Adipocyte (in vitro differentiated cells): ENCODE measurements around the gene MLH3.
A peak's percentile ranks its signal among the peaks of the same experiment; 100 is the strongest.

Experiments
- DNase-seq: peaks from one replicate; pipeline ENCODE4 v3.0.0-alpha.2; 2015; ENCODE audit warnings: low read depth
- H3K27me3 ChIP-seq: replicated peaks from 2 replicates; pipeline ENCODE4 v1.7.0; 2013; ENCODE audit warnings: mild to moderate bottlenecking, low read length, moderate library complexity; ENCODE audit not compliant: control insufficient read depth, insufficient read depth
- H3K36me3 ChIP-seq: 2 replicates; pipeline ENCODE4 v1.7.0; 2013; ENCODE audit warnings: low read length, mild to moderate bottlenecking, moderate library complexity; ENCODE audit not compliant: control insufficient read depth, insufficient read depth, severe bottlenecking
- H3K4me1 ChIP-seq: 2 replicates; pipeline ENCODE4 v1.7.0; 2013; ENCODE audit warnings: mild to moderate bottlenecking, low read length, moderate library complexity; ENCODE audit not compliant: control insufficient read depth, insufficient read depth
- H3K4me3 ChIP-seq: 2 replicates; pipeline ENCODE4 v1.7.0; 2013; ENCODE audit warnings: mild to moderate bottlenecking, low read length, moderate library complexity
- H3K9ac ChIP-seq: 2 replicates; pipeline ENCODE4 v1.7.0; 2013; ENCODE audit warnings: mild to moderate bottlenecking, low read length, moderate library complexity
- H3K9me3 ChIP-seq: 2 replicates; pipeline ENCODE4 v1.7.0; 2013; ENCODE audit warnings: mild to moderate bottlenecking, low read length, moderate library complexity; ENCODE audit not compliant: control insufficient read depth

MLH3 gene

GRCh38 chr14:74983343-74983742 lies 67.9 kb downstream of the MLH3 start:
- DNase-seq, result no peak
- Histone ChIP-seq H3K27me3 (no peaks in the 10 kb centered on the region), H3K4me1 (peaks cover 17% of the 10 kb centered on the region), H3K4me3 (no peak overlapping the region), H3K9me3 (no peaks in the 10 kb centered on the region), H3K9ac (no peak overlapping the region), H3K36me3 (no peaks in the 10 kb centered on the region)

- DNase-seq, result no peak
- Histone ChIP-seq H3K4me3 (no peak overlapping the region), H3K9ac (no peak overlapping the region), H3K4me1 (peaks cover 17% of the 10 kb centered on the region), H3K9me3 (no peaks in the 10 kb centered on the region), H3K36me3 (no peaks in the 10 kb centered on the region), H3K27me3 (no peaks in the 10 kb centered on the region)
Measured at GRCh38 chr14:74982661-74983060, 68.6 kb downstream of the MLH3 start.

GRCh38 chr14:74981833-74982232 lies 69.4 kb downstream of the MLH3 start:
- H3K9ac ChIP-seq, result no peak overlapping the region
- no peak for DNase-seq
- peaks cover 17% of the 10 kb centered on the region for H3K4me1 ChIP-seq
- H3K4me3 ChIP-seq, result no peak overlapping the region
- H3K27me3 ChIP-seq, result no peaks in the 10 kb centered on the region
- H3K9me3 ChIP-seq, result no peaks in the 10 kb centered on the region
- H3K36me3 ChIP-seq, result no peaks in the 10 kb centered on the region

- no peak overlapping the region for H3K9ac ChIP-seq
- H3K27me3 ChIP-seq, result no peaks in the 10 kb centered on the region
- DNase-seq, result no peak
- no peaks in the 10 kb centered on the region for H3K36me3 ChIP-seq
- H3K9me3 ChIP-seq, result no peaks in the 10 kb centered on the region
- H3K4me1 ChIP-seq, result peaks cover 17% of the 10 kb centered on the region
- H3K4me3 ChIP-seq, result no peak overlapping the region
Measured at GRCh38 chr14:74981462-74981782, 69.8 kb downstream of the MLH3 start.

- Histone ChIP-seq H3K9ac (no peak overlapping the region), H3K4me1 (peaks cover 17% of the 10 kb centered on the region), H3K36me3 (no peaks in the 10 kb centered on the region), H3K9me3 (no peaks in the 10 kb centered on the region), H3K4me3 (no peak overlapping the region), H3K27me3 (no peaks in the 10 kb centered on the region)
- peak; percentile 17 for DNase-seq
Measured at GRCh38 chr14:74980731-74981461, 70.4 kb downstream of the MLH3 start.

GRCh38 chr14:74980398-74980730 lies 70.9 kb downstream of the MLH3 start:
- Histone ChIP-seq H3K4me1 (peaks cover 17% of the 10 kb centered on the region), H3K9ac (no peak overlapping the region), H3K36me3 (no peaks in the 10 kb centered on the region), H3K4me3 (no peak overlapping the region), H3K27me3 (no peaks in the 10 kb centered on the region), H3K9me3 (no peaks in the 10 kb centered on the region)
- DNase-seq, result no peak

GRCh38 chr14:74979442-74980397 lies 71.5 kb downstream of the MLH3 start:
- Histone ChIP-seq H3K9me3 (no peaks in the 10 kb centered on the region), H3K9ac (peak overlapping the region; percentile 26), H3K36me3 (no peaks in the 10 kb centered on the region), H3K4me3 (no peak overlapping the region), H3K27me3 (no peaks in the 10 kb centered on the region), H3K4me1 (peaks cover 19% of the 10 kb centered on the region)
- peak; percentile 73 for DNase-seq

GRCh38 chr14:74979029-74979428 lies 72.2 kb downstream of the MLH3 start:
- H3K9me3 ChIP-seq, result no peaks in the 10 kb centered on the region
- no peaks in the 10 kb centered on the region for H3K27me3 ChIP-seq
- H3K9ac ChIP-seq, result no peak overlapping the region
- H3K36me3 ChIP-seq, result no peaks in the 10 kb centered on the region
- no peak for DNase-seq
- H3K4me1 ChIP-seq, result peaks cover 26% of the 10 kb centered on the region
- no peak overlapping the region for H3K4me3 ChIP-seq

- no peaks in the 10 kb centered on the region for H3K36me3 ChIP-seq
- DNase-seq, result no peak
- no peak overlapping the region for H3K4me3 ChIP-seq
- no peak overlapping the region for H3K9ac ChIP-seq
- peaks cover 28% of the 10 kb centered on the region for H3K4me1 ChIP-seq
- H3K9me3 ChIP-seq, result no peaks in the 10 kb centered on the region
- H3K27me3 ChIP-seq, result no peaks in the 10 kb centered on the region
Measured at GRCh38 chr14:74978416-74978947, 72.8 kb downstream of the MLH3 start.

GRCh38 chr14:74977901-74978385 lies 73.3 kb downstream of the MLH3 start:
- H3K36me3 ChIP-seq, result no peaks in the 10 kb centered on the region
- DNase-seq, result no peak
- H3K4me1 ChIP-seq, result peaks cover 28% of the 10 kb centered on the region
- no peak overlapping the region for H3K4me3 ChIP-seq
- no peaks in the 10 kb centered on the region for H3K9me3 ChIP-seq
- no peak overlapping the region for H3K9ac ChIP-seq
- H3K27me3 ChIP-seq, result no peaks in the 10 kb centered on the region

GRCh38 chr14:74977164-74977900 lies 73.9 kb downstream of the MLH3 start:
- DNase-seq, result no peak
- no peaks in the 10 kb centered on the region for H3K9me3 ChIP-seq
- H3K27me3 ChIP-seq, result no peaks in the 10 kb centered on the region
- no peaks in the 10 kb centered on the region for H3K36me3 ChIP-seq
- no peak overlapping the region for H3K4me3 ChIP-seq
- peaks cover 28% of the 10 kb centered on the region for H3K4me1 ChIP-seq
- no peak overlapping the region for H3K9ac ChIP-seq
